ENCODE measurements around the gene PSTPIP1.

DNA sequence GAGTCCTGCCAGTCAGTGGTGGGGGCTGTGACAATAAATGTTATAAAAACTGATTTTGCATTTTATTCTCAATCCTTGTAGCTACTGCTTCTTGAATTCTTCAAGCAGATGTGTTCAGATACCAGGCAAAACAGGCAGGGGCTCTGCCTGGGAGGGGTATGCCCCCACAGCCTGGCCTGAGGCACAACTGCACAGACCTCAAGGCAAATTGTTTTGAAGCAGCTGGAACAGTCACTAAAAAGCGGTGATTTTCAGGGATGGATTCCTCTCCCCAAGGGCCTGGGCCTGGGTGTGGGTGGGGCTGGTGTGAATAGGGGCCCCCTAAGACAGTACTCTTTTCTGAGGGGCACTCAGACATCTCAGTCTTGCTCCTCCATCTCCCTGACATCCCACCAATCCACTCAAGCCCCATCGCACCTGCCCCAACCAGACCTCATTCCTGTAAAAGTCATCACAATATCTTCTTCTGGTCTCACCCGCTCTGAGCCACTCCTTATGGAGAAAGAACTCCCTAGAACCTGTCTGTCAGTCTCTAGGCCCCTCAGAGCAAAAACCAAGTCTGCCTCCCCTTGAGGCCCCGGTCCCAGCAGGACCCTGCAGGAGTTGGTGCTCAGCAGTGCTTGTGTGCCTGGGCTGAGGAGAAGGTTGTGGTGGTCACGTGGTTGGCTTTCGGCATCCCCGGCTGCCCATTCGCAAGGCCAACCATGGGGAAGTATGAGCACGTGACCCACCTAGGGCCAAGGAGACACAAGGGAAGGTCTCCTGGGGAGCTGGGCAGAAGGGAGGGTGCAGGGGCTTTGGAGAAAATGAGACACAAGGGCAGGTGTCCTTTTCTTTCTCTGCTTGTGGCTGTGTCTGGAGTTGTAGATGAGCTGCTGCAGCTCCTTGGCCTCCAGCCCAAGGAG, 2.9 kb upstream of the PSTPIP1 start:
- TF ChIP-seq EZH2 (IDR thresholded peaks at IDR 0.05; ENCODE audit: low read length, unreplicated experiment), result no peak
- TF ChIP-seq, protein P1, sequence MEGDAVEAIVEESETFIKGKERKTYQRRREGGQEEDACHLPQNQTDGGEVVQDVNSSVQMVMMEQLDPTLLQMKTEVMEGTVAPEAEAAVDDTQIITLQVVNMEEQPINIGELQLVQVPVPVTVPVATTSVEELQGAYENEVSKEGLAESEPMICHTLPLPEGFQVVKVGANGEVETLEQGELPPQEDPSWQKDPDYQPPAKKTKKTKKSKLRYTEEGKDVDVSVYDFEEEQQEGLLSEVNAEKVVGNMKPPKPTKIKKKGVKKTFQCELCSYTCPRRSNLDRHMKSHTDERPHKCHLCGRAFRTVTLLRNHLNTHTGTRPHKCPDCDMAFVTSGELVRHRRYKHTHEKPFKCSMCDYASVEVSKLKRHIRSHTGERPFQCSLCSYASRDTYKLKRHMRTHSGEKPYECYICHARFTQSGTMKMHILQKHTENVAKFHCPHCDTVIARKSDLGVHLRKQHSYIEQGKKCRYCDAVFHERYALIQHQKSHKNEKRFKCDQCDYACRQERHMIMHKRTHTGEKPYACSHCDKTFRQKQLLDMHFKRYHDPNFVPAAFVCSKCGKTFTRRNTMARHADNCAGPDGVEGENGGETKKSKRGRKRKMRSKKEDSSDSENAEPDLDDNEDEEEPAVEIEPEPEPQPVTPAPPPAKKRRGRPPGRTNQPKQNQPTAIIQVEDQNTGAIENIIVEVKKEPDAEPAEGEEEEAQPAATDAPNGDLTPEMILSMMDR (conservative IDR thresholded peaks at IDR 0.05; ENCODE audit: low read depth, low read length), result no peak
- TF ChIP-seq EZH2phosphoT487 (IDR thresholded peaks at IDR 0.05; ENCODE audit: borderline replicate concordance, low read length), result no peak
